Stimulated activated memory B cell treated with anti-CD40 and anti-IgM and Interleukin-4, amounts not matched to agents 10 μg/mL and 1 μg/mL and 100 μg/mL, for 72 hours (primary cell): Measurements from ENCODE around the gene AKR1C3.
"Not testable (repeated sequence)": the region's sequence is repeated elsewhere in the genome, so short reads cannot be mapped to it uniquely, and the experiment has no call there.

Experiments used
- ATAC-seq: fragments of 150-1000 bp; cut with Tn5 transposase; 2 replicates; pipeline ENCODE4 v1.10.0; 2021
- H3K27ac Mint-ChIP-seq: one replicate; pipeline ENCODE4 v1.8.0; 2022; ENCODE audit warnings: mild to moderate bottlenecking, mixed read lengths
- H3K27me3 Mint-ChIP-seq: one replicate; pipeline ENCODE4 v1.8.0; 2022; ENCODE audit warnings: mixed read lengths
- H3K36me3 Mint-ChIP-seq: one replicate; pipeline ENCODE4 v1.8.0; 2022; ENCODE audit warnings: mixed read lengths
- H3K4me1 Mint-ChIP-seq: one replicate; pipeline ENCODE4 v1.8.0; 2022; ENCODE audit warnings: mixed read lengths
- H3K4me3 Mint-ChIP-seq: one replicate; pipeline ENCODE4 v1.8.0; 2022; ENCODE audit warnings: mild to moderate bottlenecking, moderate library complexity, mixed read lengths
- H3K9me3 Mint-ChIP-seq: one replicate; pipeline ENCODE4 v1.8.0; 2022; ENCODE audit warnings: mixed read lengths

Gene AKR1C3

DNA sequence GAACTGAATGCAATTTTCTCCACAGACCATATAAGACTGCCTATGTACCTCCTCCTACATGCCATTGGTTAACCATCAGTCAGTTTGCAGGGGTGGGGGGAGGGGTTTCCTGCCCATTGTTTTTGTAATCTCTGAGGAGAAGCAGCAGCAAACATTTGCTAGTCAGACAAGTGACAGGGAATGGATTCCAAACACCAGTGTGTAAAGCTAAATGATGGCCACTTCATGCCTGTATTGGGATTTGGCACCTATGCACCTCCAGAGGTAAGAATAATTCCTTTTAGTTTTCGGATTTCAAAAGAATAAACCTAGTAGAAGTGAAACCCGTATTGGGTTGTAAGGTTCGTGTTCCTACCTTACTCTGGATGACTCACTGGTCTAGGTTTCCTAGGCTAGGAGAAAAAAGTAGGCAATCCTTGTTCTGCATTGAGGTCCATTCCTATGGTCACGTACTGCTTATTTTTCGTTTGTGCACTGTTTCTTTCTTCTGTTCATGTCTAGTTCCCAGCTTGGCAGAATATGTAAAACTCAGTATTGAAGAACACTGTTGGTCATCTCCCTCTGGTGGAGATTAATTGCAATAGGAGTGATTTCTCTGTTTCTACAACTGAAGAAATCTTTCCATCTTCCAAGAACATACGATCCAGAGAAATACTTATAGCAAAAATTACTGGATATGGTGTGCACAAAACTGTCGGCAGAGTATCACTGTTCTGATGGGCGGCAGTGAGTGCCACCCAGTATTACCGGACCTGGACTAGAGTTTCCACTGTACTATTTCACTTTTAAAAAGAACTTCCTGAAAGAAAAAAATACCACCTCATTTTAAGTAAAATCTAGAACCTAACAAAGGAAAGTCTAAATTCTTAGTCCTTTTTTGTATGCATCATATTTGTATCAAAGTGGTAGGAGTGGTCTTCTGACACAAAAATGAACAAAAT lies at the start of gene AKR1C3:
Gene AKR1C3 (plus strand): TSS at position 150 of the 941 bp plus-strand sequence. CDS start 31 bp downstream, at position 181.
- Mint-ChIP-seq H3K27ac (no peak within 1 kb of the TSS), H3K4me1 (no peaks in the 10 kb centered on the region), H3K27me3 (no peaks in the 10 kb centered on the region), H3K36me3 (no peaks in the 10 kb centered on the region), H3K4me3 (no peak within 1 kb of the TSS), H3K9me3 (peaks cover 6% of the 10 kb centered on the region)
- ATAC-seq: no peak

DNA sequence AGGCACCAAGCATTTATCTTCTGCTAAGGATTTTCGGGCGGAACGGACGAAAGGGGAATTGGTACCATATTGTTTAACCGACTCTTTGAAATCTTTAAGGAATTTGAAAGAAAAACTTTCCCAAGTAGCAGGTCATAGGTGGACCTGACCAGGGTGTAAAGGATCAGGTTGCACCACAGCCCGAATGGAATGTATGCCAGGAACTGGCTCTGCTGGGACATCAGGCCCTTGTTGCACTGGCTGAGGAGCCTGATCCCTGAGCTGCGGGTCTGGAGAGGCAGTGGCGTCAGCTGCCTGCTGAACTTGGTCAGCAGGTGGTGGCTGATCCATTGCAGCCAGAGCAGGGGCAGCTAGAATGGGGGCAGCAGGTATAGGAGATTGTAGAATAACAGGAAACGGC lies 49.1 kb upstream of the AKR1C3 start:
- Mint-ChIP-seq H3K4me1 (no peaks in the 10 kb centered on the region), H3K27me3 (no peaks in the 10 kb centered on the region), H3K4me3 (no peak overlapping the region), H3K27ac (no peak overlapping the region), H3K9me3 (no peaks in the 10 kb centered on the region), H3K36me3 (no peaks in the 10 kb centered on the region)
- ATAC-seq: no peak

DNA sequence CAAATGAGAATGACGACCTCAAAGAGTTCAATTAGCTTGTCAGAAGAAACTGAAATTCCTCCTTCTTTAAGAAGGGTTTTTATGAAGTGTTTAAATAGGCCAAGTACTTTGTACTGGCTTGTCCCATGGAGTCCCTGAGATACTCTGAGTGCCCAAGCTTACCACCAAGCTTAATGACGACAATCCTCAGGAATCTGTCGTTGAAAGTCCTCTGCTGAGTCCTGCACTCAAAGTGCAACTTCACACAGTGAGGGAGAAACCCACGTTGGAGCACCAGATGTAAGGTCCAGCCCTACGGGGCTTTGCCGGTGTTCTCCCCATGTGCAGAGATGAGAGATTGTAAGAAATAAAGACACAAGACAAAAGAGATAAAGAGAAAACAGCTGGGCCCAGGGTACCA lies 47.8 kb upstream of the AKR1C3 start:
- ATAC-seq: no peak
- Mint-ChIP-seq H3K27ac (no peak overlapping the region), H3K4me3 (no peak overlapping the region), H3K27me3 (no peaks in the 10 kb centered on the region), H3K36me3 (no peaks in the 10 kb centered on the region), H3K4me1 (no peaks in the 10 kb centered on the region), H3K9me3 (no peaks in the 10 kb centered on the region)

DNA sequence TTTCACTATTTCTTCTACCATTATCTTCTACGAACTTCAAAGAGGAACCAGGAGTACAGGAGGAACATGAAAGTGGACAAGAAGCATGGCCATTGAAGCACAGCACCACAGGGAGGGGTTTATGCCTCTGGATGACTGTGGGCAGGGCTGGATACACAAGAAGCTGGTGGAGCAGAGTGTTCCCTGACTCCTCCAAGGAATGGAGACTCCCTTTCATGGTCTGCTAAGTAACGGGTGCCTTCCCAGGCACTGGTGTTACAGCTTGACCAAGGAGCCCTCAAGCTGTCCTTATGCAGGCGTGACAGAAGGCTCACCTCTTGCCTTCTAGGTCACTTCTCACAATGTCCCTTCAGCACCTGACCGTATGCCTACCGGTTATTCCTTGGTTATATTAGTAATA lies 47.2 kb upstream of the AKR1C3 start:
- H3K27ac Mint-ChIP-seq, H3K27me3 Mint-ChIP-seq, H3K4me1 Mint-ChIP-seq, ATAC-seq, H3K9me3 Mint-ChIP-seq, H3K36me3 Mint-ChIP-seq, H3K4me3 Mint-ChIP-seq: not testable (repeated sequence)

DNA sequence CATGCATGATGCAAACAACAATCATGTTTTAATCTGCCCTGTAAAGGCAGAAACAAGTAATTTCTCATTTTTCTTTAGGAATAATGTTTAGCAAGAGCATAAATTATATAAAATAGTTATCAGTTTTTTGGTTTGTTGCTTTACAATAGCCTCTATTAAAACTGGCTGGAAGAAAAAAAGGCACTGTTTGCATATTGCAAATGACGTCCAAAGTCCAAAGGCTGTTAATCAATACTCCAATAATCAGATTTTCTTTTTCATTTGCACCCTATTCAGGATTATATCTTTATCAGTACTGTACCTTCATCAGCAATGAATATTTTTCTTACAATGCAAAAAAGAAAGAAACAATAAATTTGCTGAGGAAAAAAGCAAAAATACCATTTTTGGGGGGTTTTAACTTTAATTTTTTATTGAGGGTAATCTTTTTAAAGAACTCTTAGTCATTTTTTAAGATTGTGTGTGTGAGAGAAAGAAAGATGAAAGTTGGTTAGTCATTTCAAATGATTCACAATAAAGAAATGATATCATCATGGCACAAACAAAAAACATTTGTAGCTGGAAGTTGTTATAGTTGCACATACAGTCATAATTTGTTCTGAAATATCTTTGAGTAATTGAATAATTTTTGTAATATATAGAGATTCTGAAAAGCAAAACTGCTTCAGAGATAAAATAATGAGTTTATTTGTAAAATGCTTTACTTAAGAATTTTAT lies 46.1 kb upstream of the AKR1C3 start:
- Mint-ChIP-seq H3K36me3 (no peaks in the 10 kb centered on the region), H3K27me3 (no peaks in the 10 kb centered on the region), H3K4me1 (no peaks in the 10 kb centered on the region), H3K9me3 (no peaks in the 10 kb centered on the region), H3K27ac (no peak overlapping the region), H3K4me3 (no peak overlapping the region)
- ATAC-seq: no peak

DNA sequence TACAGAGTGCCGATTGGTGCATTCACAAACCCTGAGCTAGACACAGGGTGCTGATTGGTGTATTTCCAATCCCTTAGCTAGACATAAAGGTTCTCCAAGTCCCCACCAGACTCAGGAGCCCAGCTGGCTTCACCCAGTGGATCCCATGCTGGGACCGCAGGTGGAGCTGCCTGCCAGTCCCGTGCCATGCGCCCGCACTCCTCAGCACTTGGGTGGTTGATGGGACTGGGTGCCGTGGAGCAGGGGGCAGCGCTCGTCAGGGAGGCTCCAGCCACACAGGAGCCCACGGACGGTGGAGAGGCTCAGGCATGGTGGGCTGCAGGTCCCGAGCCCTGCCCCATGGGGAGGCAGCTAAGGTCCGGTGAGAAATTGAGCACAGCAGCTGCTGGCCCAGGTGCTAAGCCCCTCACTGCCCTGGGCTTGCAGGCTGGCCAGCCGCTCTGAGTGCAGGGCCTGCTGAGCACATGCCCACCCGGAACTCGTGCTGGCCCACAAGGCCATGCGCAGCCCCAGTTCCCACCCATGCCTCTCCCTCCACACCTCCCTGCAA lies 41.2 kb upstream of the AKR1C3 start:
- not testable (repeated sequence) for H3K27ac Mint-ChIP-seq, H3K9me3 Mint-ChIP-seq, H3K27me3 Mint-ChIP-seq, ATAC-seq, H3K4me1 Mint-ChIP-seq, H3K4me3 Mint-ChIP-seq, H3K36me3 Mint-ChIP-seq

DNA sequence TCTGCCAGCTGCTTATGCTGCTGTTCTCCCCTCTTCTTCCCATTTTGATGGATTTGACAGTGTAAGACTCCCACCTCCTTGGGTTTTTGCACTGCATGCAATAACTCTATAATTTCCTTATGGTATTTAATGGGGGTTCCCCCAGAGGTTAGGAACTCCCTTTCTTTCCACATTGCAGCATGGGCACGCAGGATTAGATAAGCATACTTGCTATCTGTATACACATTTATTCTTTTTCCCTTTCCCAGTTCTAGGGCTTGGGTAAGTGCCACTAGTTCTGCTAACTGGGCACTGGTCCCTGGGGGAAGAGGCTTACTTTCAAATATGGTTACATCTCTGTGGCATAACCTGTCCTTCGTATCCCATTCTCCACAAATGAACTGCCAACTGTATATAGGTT lies 39.4 kb upstream of the AKR1C3 start:
- H3K27ac Mint-ChIP-seq, H3K4me1 Mint-ChIP-seq, H3K9me3 Mint-ChIP-seq, H3K27me3 Mint-ChIP-seq, ATAC-seq, H3K36me3 Mint-ChIP-seq, H3K4me3 Mint-ChIP-seq: not testable (repeated sequence)

DNA sequence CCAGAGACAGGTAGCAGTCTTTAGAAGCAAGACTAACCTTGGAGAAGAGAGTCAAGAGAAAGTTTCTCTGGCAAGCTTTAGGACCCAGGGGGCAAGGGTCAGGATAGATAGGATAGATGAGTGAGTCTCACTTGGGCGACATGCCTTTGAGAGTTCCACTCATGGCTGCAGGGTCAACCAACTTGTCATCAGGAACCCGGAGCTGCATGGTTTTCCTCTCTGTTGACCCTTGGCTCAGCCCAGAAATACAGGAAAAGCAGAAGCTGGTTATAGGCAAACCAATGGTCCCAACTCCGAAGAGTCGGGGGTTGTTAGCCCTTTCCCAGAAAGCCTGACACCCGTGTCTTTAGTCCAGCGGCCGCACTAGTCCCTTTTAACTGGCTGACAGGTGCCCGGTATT lies 34.9 kb upstream of the AKR1C3 start:
- ATAC-seq: not testable (repeated sequence)

DNA sequence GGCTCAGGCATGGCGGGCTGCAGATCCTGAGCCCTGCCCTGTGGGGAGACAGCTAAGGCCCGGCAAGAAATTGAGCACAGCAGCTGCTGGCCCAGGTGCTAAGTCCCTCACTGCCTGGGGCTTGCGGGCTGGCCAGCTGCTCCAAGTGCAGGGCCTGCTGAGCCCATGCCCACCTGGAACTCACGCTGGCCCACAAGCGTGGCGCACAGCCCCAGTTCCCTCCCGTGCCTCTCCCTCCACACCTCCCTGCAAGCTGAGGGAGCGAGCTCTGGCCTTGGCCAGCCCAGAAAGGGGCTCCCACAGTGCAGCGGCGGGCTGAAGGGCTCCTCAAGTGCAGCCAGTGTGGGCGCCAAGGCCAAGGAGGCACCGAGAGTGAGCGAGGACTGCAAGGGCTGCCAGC lies 33.4 kb upstream of the AKR1C3 start:
- not testable (repeated sequence) for H3K4me3 Mint-ChIP-seq, H3K27me3 Mint-ChIP-seq, H3K36me3 Mint-ChIP-seq, H3K9me3 Mint-ChIP-seq, H3K4me1 Mint-ChIP-seq, H3K27ac Mint-ChIP-seq, ATAC-seq

More for the DNA sequence above, 34.9 kb upstream of the AKR1C3 start:
- not testable (repeated sequence) for H3K36me3 Mint-ChIP-seq, H3K9me3 Mint-ChIP-seq, H3K4me1 Mint-ChIP-seq, H3K4me3 Mint-ChIP-seq, H3K27ac Mint-ChIP-seq, H3K27me3 Mint-ChIP-seq

DNA sequence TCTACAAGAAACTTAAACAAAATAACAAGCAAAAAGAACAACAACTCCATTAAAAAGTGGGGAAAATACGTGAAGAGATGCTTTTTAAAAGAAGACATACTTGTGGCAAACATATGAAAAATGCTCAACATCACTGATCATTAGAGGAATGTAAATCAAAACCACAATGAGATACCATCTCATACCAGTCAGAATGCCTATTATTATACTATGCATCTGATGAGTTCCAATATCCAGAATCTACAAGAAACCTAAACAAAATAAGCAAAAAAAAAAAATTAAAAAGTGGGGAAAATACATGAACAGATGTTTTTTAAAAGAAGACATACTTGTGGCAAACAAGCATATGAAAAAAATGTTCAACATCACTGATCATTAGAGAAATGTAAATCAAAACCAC lies 29.6 kb upstream of the AKR1C3 start:
- no peaks in the 10 kb centered on the region for H3K4me1 Mint-ChIP-seq
- no peaks in the 10 kb centered on the region for H3K36me3 Mint-ChIP-seq
- no peaks in the 10 kb centered on the region for H3K27me3 Mint-ChIP-seq
- H3K27ac Mint-ChIP-seq: no peak overlapping the region
- H3K9me3 Mint-ChIP-seq: peaks cover 3% of the 10 kb centered on the region
- ATAC-seq: no peak
- no peak overlapping the region for H3K4me3 Mint-ChIP-seq

DNA sequence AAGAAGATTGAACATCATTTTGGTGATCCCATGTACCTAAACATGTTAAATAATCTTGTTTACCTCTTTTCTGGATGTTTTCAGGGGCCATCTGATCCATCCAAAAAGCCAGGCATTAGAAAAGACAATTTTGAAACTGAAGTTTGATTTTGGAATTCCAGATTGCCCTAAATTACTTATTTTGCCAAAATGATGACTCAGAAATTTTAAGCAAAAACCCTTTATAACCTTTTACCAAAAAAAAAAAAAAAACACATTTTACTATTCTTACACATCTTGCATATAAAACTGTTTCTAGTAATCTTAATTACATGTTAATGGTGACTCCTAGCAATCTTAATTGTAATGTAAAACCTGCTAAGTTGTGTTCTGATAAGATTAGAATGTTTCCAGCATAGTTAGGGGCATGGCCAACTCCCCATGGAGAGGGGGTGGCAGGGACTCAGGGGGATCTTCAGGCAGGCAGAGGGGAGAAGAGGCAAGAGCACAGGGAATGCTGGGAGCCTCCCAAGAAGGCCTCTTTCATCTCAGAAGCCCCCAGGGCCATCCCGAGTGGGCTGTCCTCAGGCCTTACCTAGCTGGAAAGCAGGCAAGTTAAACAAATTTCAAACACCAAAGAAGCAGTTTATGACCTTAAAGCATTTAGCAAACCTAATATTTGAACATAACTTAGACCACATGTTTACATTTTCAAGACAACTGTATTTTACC lies 25.8 kb upstream of the AKR1C3 start:
- peaks cover 3% of the 10 kb centered on the region for H3K9me3 Mint-ChIP-seq
- H3K4me1 Mint-ChIP-seq: no peaks in the 10 kb centered on the region
- no peaks in the 10 kb centered on the region for H3K27me3 Mint-ChIP-seq
- no peaks in the 10 kb centered on the region for H3K36me3 Mint-ChIP-seq
- no peak overlapping the region for H3K4me3 Mint-ChIP-seq
- ATAC-seq: no peak
- no peak overlapping the region for H3K27ac Mint-ChIP-seq

DNA sequence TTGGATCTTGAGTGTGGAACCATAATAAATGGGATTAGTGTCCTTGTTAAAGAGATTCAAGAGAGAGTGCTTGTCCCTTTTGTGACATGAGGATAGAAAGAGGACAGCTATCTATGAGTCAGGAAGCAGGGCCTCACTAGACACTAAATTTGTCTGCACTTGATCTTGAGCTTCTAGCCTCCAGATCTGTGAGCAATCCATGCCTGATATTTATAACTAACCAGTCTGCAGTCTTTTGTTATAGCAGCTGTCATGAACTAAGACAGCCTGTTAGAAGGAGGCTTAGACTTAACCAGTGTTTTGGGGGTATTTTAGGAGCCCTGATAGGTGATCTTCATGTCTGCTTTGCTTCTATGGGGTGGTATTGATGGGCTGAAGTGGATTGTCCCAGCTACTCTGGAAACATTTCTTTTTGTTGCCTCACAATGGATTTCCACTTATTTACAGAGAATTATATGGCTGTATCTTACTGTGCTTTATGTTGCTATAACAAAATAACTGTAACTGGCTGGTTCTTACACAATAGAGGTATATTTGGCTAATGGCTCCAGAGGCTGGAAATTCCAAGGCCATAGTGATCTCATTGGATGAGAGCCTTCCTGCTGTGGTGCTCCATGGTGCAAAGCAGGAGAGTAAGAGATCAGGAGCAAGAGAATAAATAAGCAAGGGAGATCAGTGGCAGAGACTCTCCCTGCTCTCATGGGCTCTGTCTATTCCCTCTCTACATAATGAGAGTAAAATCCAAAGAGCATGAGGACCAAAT lies 23.4 kb upstream of the AKR1C3 start:
- Mint-ChIP-seq H3K27me3 (no peaks in the 10 kb centered on the region), H3K36me3 (no peaks in the 10 kb centered on the region), H3K4me3 (no peak overlapping the region), H3K4me1 (no peaks in the 10 kb centered on the region), H3K9me3 (peaks cover 3% of the 10 kb centered on the region), H3K27ac (no peak overlapping the region)
- ATAC-seq: no peak

DNA sequence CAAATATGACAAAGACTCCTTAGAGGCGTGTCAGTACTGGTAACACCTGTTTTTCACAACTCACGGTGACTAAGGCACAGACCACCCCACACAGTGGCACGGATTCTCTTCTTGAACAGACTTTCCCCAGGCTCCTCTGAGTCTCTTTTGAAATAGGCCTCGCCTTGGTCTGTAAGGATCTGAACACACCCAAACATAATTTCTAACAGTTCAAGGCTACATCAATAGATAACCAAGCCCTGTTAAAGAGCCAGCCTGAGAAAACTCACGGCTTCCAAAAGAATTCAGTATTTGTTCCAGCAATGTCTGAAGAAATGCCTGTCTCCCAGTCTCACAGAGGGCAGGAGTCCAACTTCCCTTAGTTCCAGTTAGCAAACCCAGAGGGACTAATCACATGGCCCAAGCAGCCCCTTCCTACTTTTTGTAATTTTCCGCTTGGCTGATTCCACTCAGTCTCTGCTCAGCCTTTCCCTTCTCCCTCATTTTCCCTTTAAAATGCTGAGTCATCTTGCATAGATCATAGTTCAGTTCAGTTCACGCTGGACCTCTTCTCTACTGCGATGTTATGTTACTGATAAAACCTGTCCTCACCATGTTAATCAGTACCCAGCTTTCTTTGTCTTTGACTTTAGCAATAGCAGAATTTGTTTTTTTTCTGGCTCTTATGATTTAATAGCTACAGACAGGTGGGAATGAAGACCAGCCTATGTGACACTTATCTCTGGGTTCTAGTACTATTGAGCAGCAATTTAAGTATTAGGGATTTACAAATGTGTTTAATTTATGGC lies 22.6 kb upstream of the AKR1C3 start:
- ATAC-seq: no peak
- H3K27me3 Mint-ChIP-seq: no peaks in the 10 kb centered on the region
- no peaks in the 10 kb centered on the region for H3K4me1 Mint-ChIP-seq
- no peak overlapping the region for H3K27ac Mint-ChIP-seq
- H3K36me3 Mint-ChIP-seq: no peaks in the 10 kb centered on the region
- no peak overlapping the region for H3K4me3 Mint-ChIP-seq
- peaks cover 3% of the 10 kb centered on the region for H3K9me3 Mint-ChIP-seq

DNA sequence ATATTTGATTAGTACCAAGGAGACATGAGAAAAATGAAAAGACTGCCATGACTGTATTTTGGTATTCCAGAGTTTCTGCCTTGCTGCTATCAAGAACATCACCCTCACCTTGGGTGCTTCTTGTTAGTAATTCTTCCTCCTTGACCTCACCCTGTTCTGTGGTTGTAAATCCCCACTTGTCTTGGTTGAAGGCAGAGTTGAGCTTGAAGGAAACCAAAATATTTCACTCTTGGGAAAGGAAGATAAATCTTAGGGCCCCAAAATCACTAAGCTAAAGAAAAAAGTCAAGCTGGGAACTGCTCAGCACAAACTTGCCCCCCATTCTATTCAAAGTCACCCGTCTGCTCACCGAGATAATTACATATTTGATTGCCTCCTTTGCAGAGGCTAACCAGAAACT lies 20.6 kb upstream of the AKR1C3 start:
- no peak for ATAC-seq
- H3K4me3 Mint-ChIP-seq: no peak overlapping the region
- no peaks in the 10 kb centered on the region for H3K36me3 Mint-ChIP-seq
- no peaks in the 10 kb centered on the region for H3K4me1 Mint-ChIP-seq
- H3K9me3 Mint-ChIP-seq: peaks cover 3% of the 10 kb centered on the region
- no peak overlapping the region for H3K27ac Mint-ChIP-seq
- H3K27me3 Mint-ChIP-seq: no peaks in the 10 kb centered on the region
